ENCODE measurements around the gene LAIR2. TPM values are rescaled to one million over a fixed set of nuclear protein-coding genes. Genes with fewer than 3 reads are reported as not detected.
A peak's percentile ranks its signal among the peaks of the same experiment; 100 is the strongest.

The LAIR2 gene
- polyA plus RNA-seq, 2 of the 4 experiments (the other 2 are of a cell fraction) = not detected

GRCh38 chr19:54515156-54515555 lies 12.5 kb downstream of the LAIR2 start:
- WGBS (ENCODE audit: missing lambda C conversion rate) = 0% methylated on average over 3 of the region's 3 CpGs
- no peaks in the 10 kb centered on the region for H3K9me3 ChIP-seq
- H3K27ac ChIP-seq = no peak overlapping the region
- ChIA-PET POLR2A (no interaction called here), CTCF (interaction anchor here (1.0 kb wide), 1 partner anchor 459 kb away, joined by 3 read pairs; no protein-coding TSS in a partner anchor)
- no peak for TF ChIP-seq SREBF2 (IDR thresholded peaks at IDR 0.05)
- TF ChIP-seq JUN (IDR thresholded peaks at IDR 0.05) = no peak
- no peak for TF ChIP-seq HOXA7 (CRISPR knock-in tag; IDR thresholded peaks at IDR 0.05)
- no peak for TF ChIP-seq CBX8 (IDR thresholded peaks at IDR 0.05)
- no peak for TF ChIP-seq PBX3 (IDR thresholded peaks at IDR 0.05)
- no peak overlapping the region for H3K4me3 ChIP-seq
- no peaks in the 10 kb centered on the region for H3K4me1 ChIP-seq
- FAIRE-seq (no peak), ATAC-seq (no peak), DNase-seq (ENCODE audit: low read depth in 1 of 2, low spot score in 1 of 2) (no peak)
- no peak overlapping the region for H3K4me2 ChIP-seq

GRCh38 chr19:54517483-54517882 lies 14.9 kb downstream of the LAIR2 start:
- DNase-seq (ENCODE audit: low read depth in 1 of 2, low spot score in 1 of 2) (peak; percentile 29 to 40), FAIRE-seq (peak; percentile 54), ATAC-seq (peak; percentile 63 to 66; a peak in 3 of 6 replicates)
- ChIA-PET POLR2A (interaction anchor here (0.6 kb wide), 1 partner anchor 418 kb away, joined by 3 read pairs; no protein-coding TSS in a partner anchor), CTCF (no interaction called here)
- no peak overlapping the region for H3K27ac ChIP-seq
- no peaks in the 10 kb centered on the region for H3K9me3 ChIP-seq
- peak; percentile 98 for TF ChIP-seq REST (IDR thresholded peaks at IDR 0.05)
- TF ChIP-seq FOSL2 (IDR thresholded peaks at IDR 0.05) = no peak
- TF ChIP-seq FOSL2 (CRISPR knock-in tag; IDR thresholded peaks at IDR 0.05) = no peak
- TF ChIP-seq EHMT2 (IDR thresholded peaks at IDR 0.05; ENCODE audit: low read depth) = peak; percentile 96
- H3K4me1 ChIP-seq = no peaks in the 10 kb centered on the region
- WGBS (ENCODE audit: missing lambda C conversion rate) = 9% methylated on average over 4 of the region's 4 CpGs
- no peak overlapping the region for H3K4me3 ChIP-seq
- H3K4me2 ChIP-seq = no peak overlapping the region

GRCh38 chr19:54518844-54519243 lies 16.2 kb downstream of the LAIR2 start:
- FAIRE-seq = no peak
- 4% methylated on average over 5 of the region's 5 CpGs for WGBS (ENCODE audit: missing lambda C conversion rate)

GRCh38 chr19:54521022-54521859 lies 18.6 kb downstream of the LAIR2 start:
- DNase-seq (ENCODE audit: low read depth in 1 of 2, low spot score in 1 of 2) (no peak), ATAC-seq (no peak), FAIRE-seq (no peak)
- Histone ChIP-seq H3K4me1 (no peaks in the 10 kb centered on the region), H3K4me3 (no peak overlapping the region), H3K9me3 (no peaks in the 10 kb centered on the region), H3K4me2 (no peak overlapping the region), H3K27ac (no peak overlapping the region)
- ChIA-PET CTCF (no interaction called here), POLR2A (no interaction called here)
- WGBS (ENCODE audit: missing lambda C conversion rate) = 11% methylated on average over 18 of the region's 18 CpGs
- no peak for TF ChIP-seq SREBF2 (IDR thresholded peaks at IDR 0.05)
- TF ChIP-seq BHLHE40 (IDR thresholded peaks at IDR 0.05; ENCODE audit: low read depth, low read length) = no peak
- no peak for TF ChIP-seq RCOR1 (IDR thresholded peaks at IDR 0.05; ENCODE audit: low read depth, low read length)
- TF ChIP-seq NPAS2 (CRISPR knock-in tag; IDR thresholded peaks at IDR 0.05; ENCODE audit: borderline replicate concordance) = no peak
- TF ChIP-seq ELK1 (IDR thresholded peaks at IDR 0.05; ENCODE audit: low read depth, low read length) = no peak
- TF ChIP-seq HEYL (CRISPR knock-in tag; IDR thresholded peaks at IDR 0.05) = no peak
- TF ChIP-seq EHMT2 (IDR thresholded peaks at IDR 0.05; ENCODE audit: low read depth) = no peak
- no peak for TF ChIP-seq MAFK (IDR thresholded peaks at IDR 0.05; ENCODE audit: partially characterized antibody)
- no peak for TF ChIP-seq FOSB (CRISPR knock-in tag; IDR thresholded peaks at IDR 0.05)

More at GRCh38 chr19:54518844-54519243, 16.2 kb downstream of the LAIR2 start:
- Histone ChIP-seq H3K27ac (no peak overlapping the region), H3K4me2 (no peak overlapping the region), H3K4me1 (no peaks in the 10 kb centered on the region), H3K4me3 (no peak overlapping the region), H3K9me3 (no peaks in the 10 kb centered on the region)
- no peak for TF ChIP-seq RFX5 (IDR thresholded peaks at IDR 0.05)
- no peak for TF ChIP-seq HOXB13 (CRISPR knock-in tag; IDR thresholded peaks at IDR 0.05; ENCODE audit: low read depth)
- TF ChIP-seq ATOH8 (CRISPR knock-in tag; IDR thresholded peaks at IDR 0.05; ENCODE audit: low read depth) = no peak
- no peak for ATAC-seq
- ChIA-PET CTCF (interaction anchor here (1.1 kb wide), 1 partner anchor 40 kb away, joined by 3 read pairs; no protein-coding TSS in a partner anchor), POLR2A (interaction anchor here (0.5 kb wide), 1 partner anchor 957 kb away, joined by 3 read pairs; the partner anchor contains the start of gene ZNF628)
- no peak for DNase-seq (ENCODE audit: low read depth in 1 of 2, low spot score in 1 of 2)
